ENCODE measurements around the gene CLTB. TPM values are rescaled to one million over a fixed set of nuclear protein-coding genes. Genes with fewer than 3 reads are reported as not detected.

CLTB gene
- polyA plus RNA-seq, 1 of the 3 experiments (the other 2 are of a cell fraction), result 91.2 TPM

- Histone ChIP-seq H3K27me3 (ENCODE audit: insufficient read depth) (no peaks in the 10 kb centered on the region), H3K79me2 (ENCODE audit: insufficient read depth) (peaks cover 34% of the 10 kb centered on the region), H4K20me1 (ENCODE audit: insufficient read depth) (no peaks in the 10 kb centered on the region), H3K4me2 (no peak overlapping the region), H3K9me2 (no peaks in the 10 kb centered on the region), H3K9ac (no peak overlapping the region), H3K4me3 (ENCODE audit: low read depth in 2 of 2, low read length in 1 of 2) (no peak overlapping the region), H3K4me1 (ENCODE audit: control insufficient read depth in 1 of 2, insufficient read depth in 2 of 2, low read depth in 1 of 2, low read length in 1 of 2) (peaks cover 0 to 12% of the 10 kb centered on the region in 2 experiments; a peak in 2 of 4 replicates), H3F3A (replicated peaks; ENCODE audit: insufficient read depth) (peaks cover 3% of the 10 kb centered on the region), H3K27ac (ENCODE audit: low read depth in 2 of 2, low read length in 1 of 2) (no peak overlapping the region), H2AFZ (ENCODE audit: low read depth) (no peak overlapping the region), H3K36me3 (replicated peaks in 1 of 2; ENCODE audit: control insufficient read depth in 1 of 2, insufficient read depth in 2 of 2, low read length in 1 of 2) (peaks cover 23 to 56% of the 10 kb centered on the region in 2 experiments), H3K9me3 (no peaks in the 10 kb centered on the region)
- CTCF ChIA-PET, result no interaction called here
- TF ChIP-seq MEF2A (IDR thresholded peaks at IDR 0.05; ENCODE audit: borderline replicate concordance, low read depth), result no peak
- no peak for TF ChIP-seq TAF1 (IDR thresholded peaks at IDR 0.05; ENCODE audit: borderline replicate concordance, low read depth, low read length)
- no peak for TF ChIP-seq SMC3 (IDR thresholded peaks at IDR 0.05; ENCODE audit: low read depth, low read length)
- no peak for TF ChIP-seq JUND (IDR thresholded peaks at IDR 0.05)
- no peak for TF ChIP-seq POLR2AphosphoS5 (IDR thresholded peaks at IDR 0.05; ENCODE audit: low read depth, low read length)
- TF ChIP-seq REST (IDR thresholded peaks at IDR 0.05; ENCODE audit: low read depth, low read length), result no peak
- no peak for TF ChIP-seq TCF12 (IDR thresholded peaks at IDR 0.05)
- TF ChIP-seq FOXM1 (IDR thresholded peaks at IDR 0.05; ENCODE audit: low read depth), result no peak
- no peak for TF ChIP-seq RAD21 (IDR thresholded peaks at IDR 0.05; ENCODE audit: low read length)
- TF ChIP-seq EP300 (IDR thresholded peaks at IDR 0.05; ENCODE audit: borderline replicate concordance in 1 of 2, low read depth in 1 of 2, low read length in 1 of 2), result no peak
- no peak for TF ChIP-seq MAX (IDR thresholded peaks at IDR 0.05; ENCODE audit: low read depth)
- no peak for TF ChIP-seq ELF1 (IDR thresholded peaks at IDR 0.05)
- no peak for DNase-seq
- WGBS (ENCODE audit: low lambda C conversion rate), result 87% methylated on average over 15 of the region's 15 CpGs
- POLR2A ChIA-PET, result interaction anchor here (1.0 kb wide), 1 partner anchor 17 kb away, joined by 3 read pairs; no protein-coding TSS in a partner anchor
These were observed 33.0 kb downstream of the CLTB start for GRCh38 chr5:176383248-176383905.

DNA sequence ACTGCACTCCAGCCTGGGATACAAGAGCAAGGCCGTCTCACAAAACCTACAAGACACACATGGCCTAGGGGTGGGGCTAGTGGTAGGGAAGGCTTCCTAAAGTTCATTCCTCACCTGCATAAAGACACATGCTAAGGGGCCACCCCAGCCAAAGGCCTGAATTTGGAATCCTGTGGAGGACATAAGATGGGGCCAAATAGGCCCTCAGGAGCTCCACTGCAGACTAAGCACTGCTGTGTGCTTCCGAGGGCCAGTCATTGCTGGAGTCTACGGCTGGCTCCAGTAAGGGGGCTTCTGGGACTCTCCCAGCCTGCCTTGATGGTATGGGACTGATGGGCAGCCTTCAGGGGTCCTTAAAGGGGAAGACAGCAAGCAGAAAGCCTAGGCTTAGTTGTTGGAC lies 33.6 kb downstream of the CLTB start:
- Histone ChIP-seq H3K27me3 (ENCODE audit: insufficient read depth) (no peaks in the 10 kb centered on the region), H4K20me1 (ENCODE audit: insufficient read depth) (no peaks in the 10 kb centered on the region), H2AFZ (ENCODE audit: low read depth) (no peak overlapping the region), H3K9ac (no peak overlapping the region), H3F3A (replicated peaks; ENCODE audit: insufficient read depth) (peaks cover 3% of the 10 kb centered on the region), H3K27ac (ENCODE audit: low read depth in 2 of 2, low read length in 1 of 2) (no peak overlapping the region), H3K79me2 (ENCODE audit: insufficient read depth) (peaks cover 28% of the 10 kb centered on the region), H3K4me2 (no peak overlapping the region), H3K4me3 (ENCODE audit: low read depth in 2 of 2, low read length in 1 of 2) (no peak overlapping the region), H3K9me3 (no peaks in the 10 kb centered on the region), H3K36me3 (replicated peaks in 1 of 2; ENCODE audit: control insufficient read depth in 1 of 2, insufficient read depth in 2 of 2, low read length in 1 of 2) (peaks cover 23 to 58% of the 10 kb centered on the region in 2 experiments), H3K4me1 (ENCODE audit: control insufficient read depth in 1 of 2, insufficient read depth in 2 of 2, low read depth in 1 of 2, low read length in 1 of 2) (peaks cover 0 to 12% of the 10 kb centered on the region in 2 experiments; a peak in 2 of 4 replicates), H3K9me2 (no peaks in the 10 kb centered on the region)
- 94% methylated on average over 3 of the region's 3 CpGs for WGBS (ENCODE audit: low lambda C conversion rate)
- POLR2A ChIA-PET, result interaction anchor here (1.0 to 1.1 kb wide), 2 partner anchors 16 to 21 kb away, joined by 3 read pairs; no protein-coding TSS in a partner anchor
- no peak for DNase-seq
- CTCF ChIA-PET, result no interaction called here
- no peak for TF ChIP-seq FOSL2 (IDR thresholded peaks at IDR 0.05; ENCODE audit: borderline replicate concordance, low read depth)
- TF ChIP-seq, protein P1, sequence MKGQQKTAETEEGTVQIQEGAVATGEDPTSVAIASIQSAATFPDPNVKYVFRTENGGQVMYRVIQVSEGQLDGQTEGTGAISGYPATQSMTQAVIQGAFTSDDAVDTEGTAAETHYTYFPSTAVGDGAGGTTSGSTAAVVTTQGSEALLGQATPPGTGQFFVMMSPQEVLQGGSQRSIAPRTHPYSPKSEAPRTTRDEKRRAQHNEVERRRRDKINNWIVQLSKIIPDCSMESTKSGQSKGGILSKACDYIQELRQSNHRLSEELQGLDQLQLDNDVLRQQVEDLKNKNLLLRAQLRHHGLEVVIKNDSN (IDR thresholded peaks at IDR 0.05; ENCODE audit: borderline replicate concordance, low read depth), result no peak
- TF ChIP-seq RAD21 (IDR thresholded peaks at IDR 0.05; ENCODE audit: low read length), result no peak
